H1 (cell line): ENCODE measurements around the gene PHEX. TPM values are rescaled to one million over a fixed set of nuclear protein-coding genes. Genes with fewer than 3 reads are reported as not detected.

ENCODE experiments used
- CTCF ChIA-PET: fragments of 300-600 bp; sonication (Branson Sonifier 250); formaldehyde crosslinking; loops from one replicate; lab custom pipeline; 2021; ENCODE audit not compliant: partially characterized antibody; lab: Charles Lee
- POLR2A ChIA-PET: fragments of 300-600 bp; sonication (Branson Sonifier 250); formaldehyde crosslinking; loops from one replicate; lab custom pipeline; 2021; ENCODE audit warnings: inconsistent platforms; ENCODE audit not compliant: partially characterized antibody; lab: Charles Lee
- DNase-seq, 2 experiments: peaks; one replicate each; pipeline versions ENCODE4 v3.0.0 to v3.0.0-alpha.2; 2010 to 2022; ENCODE audit warnings: low spot score in 2 of 2, low read depth in 1 of 2, mixed read lengths in 1 of 2
- FAIRE-seq: peaks from 2 replicates; lab custom pipeline; 2011; peaks lifted over from hg19 to GRCh38; lab: Jason Lieb, UNC
- H2AFZ ChIP-seq: 2 replicates; pipeline ENCODE4 v1.8.1; 2012; ENCODE audit warnings: low read length, inconsistent platforms
- H2AK5ac ChIP-seq: 2 replicates; pipeline ENCODE4 v1.6.1; 2013; ENCODE audit warnings: low read depth, low read length
- H2BK120ac ChIP-seq: replicated peaks from 2 replicates; pipeline ENCODE3; 2013; ENCODE audit warnings: low read depth, low read length, inconsistent platforms
- H2BK12ac ChIP-seq: 2 replicates; pipeline ENCODE4 v1.6.1; 2013; ENCODE audit warnings: low read depth, low read length
- H2BK15ac ChIP-seq: 2 replicates; pipeline ENCODE4 v1.6.1; 2013; ENCODE audit warnings: low read length
- H2BK20ac ChIP-seq: 2 replicates; pipeline ENCODE4 v1.6.1; 2013; ENCODE audit warnings: low read length
- H2BK5ac ChIP-seq: 2 replicates; pipeline ENCODE4 v1.6.1; 2013; ENCODE audit warnings: low read depth, low read length
- H3K14ac ChIP-seq: 2 replicates; pipeline ENCODE4 v1.6.1; 2013; ENCODE audit warnings: inconsistent platforms; ENCODE audit not compliant: insufficient read length
- H3K18ac ChIP-seq: 2 replicates; pipeline ENCODE4 v1.6.1; 2013; ENCODE audit warnings: low read length; ENCODE audit errors: extremely low read depth
- H3K23ac ChIP-seq: 2 replicates; pipeline ENCODE4 v1.6.1; 2013; ENCODE audit warnings: inconsistent platforms; ENCODE audit not compliant: insufficient read length
- H3K23me2 ChIP-seq: 2 replicates; pipeline ENCODE4 v1.6.1; 2013; ENCODE audit warnings: low read depth, low read length
- H3K27ac ChIP-seq: 2 replicates; pipeline ENCODE4 v1.6.1; 2011; ENCODE audit warnings: low read depth, low read length, inconsistent platforms
- H3K27me3 ChIP-seq, 4 experiments: replicated peaks in 1 of 4; 1 replicate in 1 of 4; 2 replicates in 3 of 4; pipeline versions ENCODE4 v1.6.1 to v1.8.1; 2011 to 2013; ENCODE audit warnings: low read length in 3 of 4, mild to moderate bottlenecking in 3 of 4, inconsistent platforms in 2 of 4, mixed read lengths in 2 of 4, moderate library complexity in 1 of 4; ENCODE audit not compliant: control insufficient read depth in 3 of 4, insufficient read depth in 3 of 4; ENCODE audit errors: extremely low read depth in 1 of 4
- H3K36me3 ChIP-seq, 4 experiments: 2 replicates each; pipeline versions ENCODE4 v1.6.1 to v1.8.1; 2011 to 2013; ENCODE audit warnings: mild to moderate bottlenecking in 4 of 4, low read length in 3 of 4, moderate library complexity in 2 of 4, control low read depth in 1 of 4, inconsistent platforms in 1 of 4; ENCODE audit not compliant: insufficient read depth in 4 of 4, control insufficient read depth in 2 of 4
- H3K4ac ChIP-seq: replicated peaks from 2 replicates; pipeline ENCODE3; 2013; ENCODE audit warnings: low read length, low read depth, mixed read lengths, inconsistent platforms; ENCODE audit not compliant: insufficient read length
- H3K4me1 ChIP-seq, 4 experiments: replicated peaks in 1 of 4; 1 replicate in 1 of 4; 2 replicates in 3 of 4; pipeline versions ENCODE4 v1.6.1 to v1.8.1; 2011 to 2013; ENCODE audit warnings: low read length in 3 of 4, inconsistent platforms in 2 of 4, mixed read lengths in 1 of 4; ENCODE audit not compliant: insufficient read depth in 4 of 4, control insufficient read depth in 3 of 4
- H3K4me2 ChIP-seq, 2 experiments: 2 replicates each; pipeline versions ENCODE4 v1.6.1 to v1.8.1; 2011 to 2013; ENCODE audit warnings: low read depth in 2 of 2, low read length in 2 of 2, control low read depth in 1 of 2, inconsistent platforms in 1 of 2, mild to moderate bottlenecking in 1 of 2; ENCODE audit not compliant: insufficient read depth in 1 of 2
- H3K4me3 ChIP-seq, 4 experiments: fragments of 200-600, 300-600 bp in 1 of 4; sonication (generic), shearing (Covaris generic), sonication (Bioruptor Twin) in 1 of 4; 2 replicates each; pipeline versions ENCODE4 v1.5.1 to v1.8.1; 2011 to 2016; ENCODE audit warnings: low read length in 4 of 4, low read depth in 3 of 4, control low read depth in 2 of 4, inconsistent platforms in 2 of 4, mild to moderate bottlenecking in 2 of 4, mixed read lengths in 1 of 4, moderate library complexity in 1 of 4; ENCODE audit not compliant: insufficient read depth in 2 of 4; ENCODE audit errors: extremely low read depth in 1 of 4
- H3K56ac ChIP-seq: replicated peaks from 2 replicates; pipeline ENCODE3; 2013; ENCODE audit warnings: low read depth, mild to moderate bottlenecking, mixed read lengths, low read length, inconsistent platforms; ENCODE audit not compliant: insufficient read length
- H3K79me1 ChIP-seq: 2 replicates; pipeline ENCODE4 v1.6.1; 2013; ENCODE audit warnings: low read depth, low read length, control low read depth
- H3K79me2 ChIP-seq, 2 experiments: 2 replicates each; pipeline versions ENCODE4 v1.6.1 to v1.8.1; 2012 to 2013; ENCODE audit warnings: low read length in 2 of 2, mild to moderate bottlenecking in 2 of 2, inconsistent platforms in 1 of 2; ENCODE audit not compliant: insufficient read depth in 2 of 2, control insufficient read depth in 1 of 2
- H3K9ac ChIP-seq, 4 experiments: replicated peaks in 1 of 4; 1 replicate in 1 of 4; 2 replicates in 3 of 4; pipeline versions ENCODE4 v1.6.1 to v1.8.1; 2011 to 2013; ENCODE audit warnings: low read depth in 3 of 4, low read length in 3 of 4, control low read depth in 2 of 4, mild to moderate bottlenecking in 2 of 4, moderate library complexity in 2 of 4, inconsistent platforms in 1 of 4; ENCODE audit errors: extremely low read depth in 1 of 4
- H3K9me3 ChIP-seq, 2 experiments: 2 replicates each; pipeline versions ENCODE4 v1.6.1 to v1.8.1; 2012 to 2013; ENCODE audit warnings: mild to moderate bottlenecking in 2 of 2, moderate library complexity in 2 of 2, control low read depth in 1 of 2, inconsistent platforms in 1 of 2, low read depth in 1 of 2, low read length in 1 of 2, mixed read lengths in 1 of 2; ENCODE audit not compliant: insufficient read depth in 2 of 2
- H4K20me1 ChIP-seq, 2 experiments: replicated peaks in 1 of 2; 2 replicates each; pipeline versions ENCODE3 to v1.8.1; 2011 to 2013; ENCODE audit warnings: inconsistent platforms in 2 of 2, low read length in 2 of 2, mild to moderate bottlenecking in 1 of 2; ENCODE audit not compliant: insufficient read depth in 2 of 2, control insufficient read depth in 1 of 2
- H4K5ac ChIP-seq: 2 replicates; pipeline ENCODE4 v1.6.1; 2013; ENCODE audit warnings: low read length, low read depth, mixed read lengths, inconsistent platforms; ENCODE audit not compliant: insufficient read length
- H4K8ac ChIP-seq: 2 replicates; pipeline ENCODE4 v1.8.0; 2013; ENCODE audit warnings: mild to moderate bottlenecking, moderate library complexity, low read length, inconsistent platforms; ENCODE audit not compliant: insufficient read depth; ENCODE audit errors: extremely low read depth
- H4K91ac ChIP-seq: replicated peaks from 2 replicates; pipeline ENCODE3; 2013; ENCODE audit warnings: low read length, mixed read lengths, inconsistent platforms; ENCODE audit not compliant: insufficient read length
- ASH2L ChIP-seq: fragments of 200-600, 300-600 bp; sonication (generic); IDR thresholded peaks from one replicate; pipeline ENCODE4 v1.7.1; 2017; ENCODE audit warnings: low read length
- EZH2 ChIP-seq: fragments of 200-600 bp; sonication (generic); IDR thresholded peaks from 2 replicates; pipeline ENCODE4 v1.7.1; 2012; ENCODE audit warnings: low read depth, mild to moderate bottlenecking, moderate library complexity, low read length, inconsistent platforms; ENCODE audit not compliant: severe bottlenecking
- POLR2A ChIP-seq, 2 experiments: IDR thresholded peaks; 1 replicate in 1 of 2; 2 replicates in 1 of 2; pipeline ENCODE4 v1.6.1; 2011; ENCODE audit warnings: low read depth in 2 of 2, low read length in 2 of 2, mild to moderate bottlenecking in 2 of 2; ENCODE audit errors: control extremely low read depth in 1 of 2
- SIX5 ChIP-seq: IDR thresholded peaks from 2 replicates; pipeline ENCODE4 v1.6.1; 2011; ENCODE audit warnings: mild to moderate bottlenecking, low read depth, low read length
- TAF7 ChIP-seq: optimal IDR thresholded peaks from 2 replicates; pipeline ENCODE3; 2011; ENCODE audit warnings: low read depth, mild to moderate bottlenecking, inconsistent platforms, low read length, moderate library complexity, borderline replicate concordance
- YY1 ChIP-seq: IDR thresholded peaks from 2 replicates; pipeline ENCODE4 v1.6.1; 2011; ENCODE audit warnings: low read depth, mild to moderate bottlenecking, low read length
- WGBS, 2 experiments: shearing (Covaris generic) in 1 of 2; methylation state at CpG; one replicate each; pipeline versions ENCODE4 v1.1.6 to v1.1.7; 2013 to 2015; ENCODE audit warnings: low lambda C conversion rate in 2 of 2, mixed read lengths in 2 of 2, inconsistent platforms in 1 of 2, low coverage in 1 of 2, missing lambda C conversion rate in 1 of 2; ENCODE audit not compliant: insufficient replicate concordance in 2 of 2, insufficient coverage in 1 of 2, insufficient read length in 1 of 2; ENCODE audit errors: extremely low coverage in 1 of 2, missing lambda C conversion rate in 1 of 2; 5-methylcytosine and 5-hydroxymethylcytosine counted together
- polyA plus RNA-seq, 7 experiments: library from polyadenylated mRNA; depleted of rRNA in 3 of 7; stranded (reverse) in 5 of 7; unstranded in 2 of 7; fragments of >200 nt in 5 of 7; fragments of 200-250 nt in 2 of 7; gene quantifications; 1 replicate in 5 of 7; 2 replicates in 1 of 7; 4 replicates in 1 of 7; pipeline versions ENCODE4 v1.2.1 to v1.2.3, GENCODE V29; 2011 to 2013; ENCODE audit warnings: missing spikeins in 2 of 7, mixed read lengths in 2 of 7
- total RNA-seq: library from RNA; stranded (reverse); fragmentation: NEBNext Ultra II Directional; extraction: Animal tissue kit (Norgen Biotek cat#: 25700); gene quantifications from 2 replicates; pipeline ENCODE4 v1.2.1, GENCODE V29; 2021

Gene PHEX
- total and polyA plus RNA-seq, 2 of the 8 experiments (the other 6 are each of a cell fraction or from before 2014, with no cell fraction given): 0.03 to 0.11 TPM

GRCh38 chrX:22122510-22122909 lies 90.4 kb downstream of the PHEX start:
- Histone ChIP-seq H3K23me2 (no peaks in the 10 kb centered on the region), H4K91ac (no peak overlapping the region), H3K79me2 (no peaks in the 10 kb centered on the region), H2AK5ac (no peak overlapping the region), H3K4me3 (no peak overlapping the region), H2BK5ac (no peak overlapping the region), H3K14ac (no peak overlapping the region), H3K4me2 (no peak overlapping the region), H3K56ac (no peak overlapping the region), H4K20me1 (no peaks in the 10 kb centered on the region), H3K36me3 (no peaks in the 10 kb centered on the region), H2BK12ac (no peak overlapping the region), H3K9ac (no peak overlapping the region), H2AFZ (no peak overlapping the region), H2BK120ac (no peak overlapping the region), H2BK20ac (no peak overlapping the region), H3K18ac (no peak overlapping the region; the same call in 1 of the 2 replicates), H2BK15ac (no peak overlapping the region), H3K4me1 (peaks cover 0 to 4% (median 1%) of the 10 kb centered on the region in 4 experiments; a peak in 3 of 7 replicates), H3K4ac (no peak overlapping the region), H4K5ac (no peak overlapping the region), H3K79me1 (no peaks in the 10 kb centered on the region), H3K9me3 (no peaks in the 10 kb centered on the region), H3K27me3 (no peaks in the 10 kb centered on the region), H3K27ac (no peak overlapping the region), H3K23ac (no peak overlapping the region), H4K8ac (no peak overlapping the region)
- no peak for TF ChIP-seq ASH2L
- no peak for TF ChIP-seq POLR2A (IDR thresholded peaks at IDR 0.05; ENCODE audit: control extremely low read depth in 1 of 2, low read depth in 2 of 2, low read length in 2 of 2)
- TF ChIP-seq SIX5: no peak
- no peak for TF ChIP-seq EZH2
- no peak for TF ChIP-seq TAF7
- no peak for TF ChIP-seq YY1
- ChIA-PET CTCF (interaction anchor here (0.9 kb wide), 1 partner anchor 13 kb away, joined by 3 read pairs; no protein-coding TSS in a partner anchor), POLR2A (no interaction called here)
- FAIRE-seq: no peak
- 89% methylated on average over 2 of the region's 2 CpGs; no CpG with 5 or more reads in 1 of the 2 experiments for WGBS, 2 experiments
- DNase-seq: no peak
